Measurements from ENCODE around the gene ZCCHC8. TPM values are rescaled to one million over a fixed set of nuclear protein-coding genes. Genes with fewer than 3 reads are reported as not detected.

Gene ZCCHC8
- total and polyA plus RNA-seq, 2 donors (not counting 3 experiments of a cell fraction or from before 2014, with no cell fraction given) = 10.0 to 24.4 TPM

DNA sequence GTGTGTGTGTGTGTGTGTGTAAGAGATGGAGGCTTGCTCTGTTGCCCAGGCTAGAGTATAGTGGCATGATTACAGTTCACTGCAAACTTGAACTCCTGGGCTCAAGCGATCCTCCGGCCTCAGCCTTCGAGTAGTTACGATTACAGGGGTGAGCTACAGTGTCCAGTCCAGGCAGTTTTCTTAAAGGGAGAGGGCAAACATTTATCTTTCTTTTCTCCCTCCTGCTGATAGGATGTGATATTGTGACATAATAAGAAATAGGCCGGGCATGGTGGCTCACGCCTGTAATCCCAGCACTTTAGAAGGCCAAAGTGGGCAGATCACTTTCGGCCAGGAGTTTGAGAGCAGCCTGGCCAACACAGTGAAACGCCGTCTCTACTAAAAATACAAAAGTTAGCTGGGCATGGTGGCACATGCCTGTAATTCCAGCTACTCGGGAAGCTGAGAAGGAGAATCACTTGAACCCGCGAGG, 46.4 kb downstream of the ZCCHC8 start:
- intact Hi-C loops (cut with micrococcal nuclease) = no loop called here

More for the DNA sequence above, 46.4 kb downstream of the ZCCHC8 start:
- H3K9ac ChIP-seq (replicated peaks; ENCODE audit: extremely low read depth, insufficient read depth, low read length) = no peak overlapping the region
- BruUV-seq (replicated peaks) = no TSS peak
- no peaks in the 10 kb centered on the region for H3K9me1 ChIP-seq (replicated peaks; ENCODE audit: control insufficient read depth, extremely low read depth, insufficient read depth, low read length)
- ChIA-PET POLR2A (no interaction called here), CTCF (interaction anchor here (1.0 to 1.4 kb wide), 2 partner anchors 17 to 55 kb away, joined by 3 to 8 read pairs; no protein-coding TSS in a partner anchor)
- no peak overlapping the region for H3K4me3 ChIP-seq (replicated peaks in 1 of 3; ENCODE audit: insufficient read depth in 1 of 3, low read depth in 1 of 3, low read length in 3 of 3)
- no peak overlapping the region for H3K27ac ChIP-seq (ENCODE audit: insufficient read depth, low read depth, low read length)
- no peak overlapping the region for H3K4me2 ChIP-seq (ENCODE audit: insufficient read depth, low read length)
- no peaks in the 10 kb centered on the region for H4K20me1 ChIP-seq (replicated peaks; ENCODE audit: control insufficient read depth, extremely low read depth, insufficient read depth, low read length)
- no peaks in the 10 kb centered on the region for H3K79me2 ChIP-seq (ENCODE audit: control insufficient read depth, insufficient read depth, low read length)
- no peaks in the 10 kb centered on the region for H3K4me1 ChIP-seq (ENCODE audit: control insufficient read depth, extremely low read depth, insufficient read depth, low read length)
- H3K9me3 ChIP-seq (replicated peaks; ENCODE audit: control insufficient read depth, insufficient read depth, low read length) = no peaks in the 10 kb centered on the region
- peak overlapping the region; percentile 82 for H2AFZ ChIP-seq (ENCODE audit: low read depth, low read length)
- DNase-seq (ENCODE audit: low read depth, low spot score) = no peak
- no peak for FAIRE-seq
- TF ChIP-seq POLR2A (IDR thresholded peaks at IDR 0.05; ENCODE audit: low read depth, low read length) = no peak
- no peak for TF ChIP-seq CTCF (IDR thresholded peaks at IDR 0.05; ENCODE audit: extremely low read depth in 1 of 2, insufficient read depth in 1 of 2, low read depth in 1 of 2, low read length in 2 of 2)
- no peak for TF ChIP-seq EZH2 (IDR thresholded peaks at IDR 0.05; ENCODE audit: borderline replicate concordance, low read depth, low read length, severe bottlenecking)
- TF ChIP-seq GATA2 (IDR thresholded peaks at IDR 0.05; ENCODE audit: insufficient read depth, insufficient read length, low read depth, low read length) = no peak
- no peak for TF ChIP-seq FOS (IDR thresholded peaks at IDR 0.05; ENCODE audit: borderline replicate concordance, insufficient read depth, low read length)
- no peaks in the 10 kb centered on the region for H3K27me3 ChIP-seq (ENCODE audit: control insufficient read depth in 2 of 2, insufficient read depth in 2 of 2, low read length in 2 of 2)
- dilution Hi-C loops (cut with MboI; ENCODE audit: extremely low pct_ligation_motif_present, low sequenced_read_pairs) = no loop called here
- no peaks in the 10 kb centered on the region for H3K36me3 ChIP-seq (ENCODE audit: control insufficient read depth in 2 of 2, extremely low read depth in 1 of 2, insufficient read depth in 2 of 2, low read length in 2 of 2)
